Lung (tissue), 12 donors: Measurements from ENCODE around the gene SMARCD1. TPM values are rescaled to one million over a fixed set of nuclear protein-coding genes. Genes with fewer than 3 reads are reported as not detected.

Experiments used
- ATAC-seq: fragments of 200-7000 bp; cut with Tn5 transposase; one replicate; pipeline ENCODE4 v1.9.1; 2020; ENCODE audit warnings: moderate number of reproducible peaks; ENCODE audit not compliant: insufficient read depth, low FRiP score
- DNase-seq, 3 donors: peaks; one replicate each; pipeline ENCODE4 v3.0.0-alpha.2; 2013 to 2017
- H3K27ac ChIP-seq, 2 donors: one replicate each; pipeline ENCODE4 v1.5.1; 2013; ENCODE audit warnings: mild to moderate bottlenecking in 2 of 2, moderate library complexity in 2 of 2, control low read depth in 1 of 2, inconsistent platforms in 1 of 2, low read depth in 1 of 2, low read length in 1 of 2
- H3K27me3 ChIP-seq, 3 donors: one replicate each; pipeline ENCODE4 v1.5.1; 2013; ENCODE audit warnings: low read length in 2 of 3; ENCODE audit not compliant: control insufficient read depth in 3 of 3, insufficient read depth in 3 of 3
- H3K36me3 ChIP-seq, 4 donors: one replicate each; pipeline ENCODE4 v1.5.1; 2013; ENCODE audit warnings: low read length in 4 of 4, mild to moderate bottlenecking in 1 of 4, moderate library complexity in 1 of 4; ENCODE audit not compliant: control insufficient read depth in 4 of 4, insufficient read depth in 4 of 4
- H3K4me1 ChIP-seq, 5 donors: one replicate each; pipeline ENCODE4 v1.5.1; 2013; ENCODE audit warnings: low read length in 5 of 5, mild to moderate bottlenecking in 2 of 5, moderate library complexity in 1 of 5; ENCODE audit not compliant: control insufficient read depth in 5 of 5, insufficient read depth in 5 of 5
- H3K4me3 ChIP-seq: one replicate; pipeline ENCODE4 v1.5.1; 2013; ENCODE audit warnings: mild to moderate bottlenecking, control low read depth, moderate library complexity
- H3K9ac ChIP-seq, 2 donors: one replicate each; pipeline ENCODE4 v1.5.1; 2013; ENCODE audit warnings: low read length in 2 of 2, control low read depth in 1 of 2; ENCODE audit not compliant: insufficient read depth in 1 of 2
- H3K9me3 ChIP-seq, 4 donors: one replicate each; pipeline ENCODE4 v1.5.1; 2013; ENCODE audit warnings: low read length in 3 of 4, mild to moderate bottlenecking in 1 of 4, moderate library complexity in 1 of 4; ENCODE audit not compliant: control insufficient read depth in 4 of 4, insufficient read depth in 3 of 4
- CTCF ChIP-seq: IDR thresholded peaks from 2 replicates; pipeline ENCODE4 v1.5.1; 2012; ENCODE audit warnings: mild to moderate bottlenecking; ENCODE audit errors: control extremely low read depth, extremely low read depth
- WGBS, 2 donors: extraction: QIAGEN DNeasy Blood & Tissue Kit; methylation state at CpG; one replicate each; pipeline ENCODE4 v1.1.7; 2013; 5-methylcytosine and 5-hydroxymethylcytosine counted together
- polyA plus RNA-seq, 2 donors: library from polyadenylated mRNA; stranded (reverse); fragments of 200-250 nt; gene quantifications; one replicate each; pipeline ENCODE4 v1.2.1, GENCODE V29; 2013
- total RNA-seq, 2 donors: library from RNA; depleted of rRNA in 1 of 2; stranded (reverse); fragments of >200 nt in 1 of 2; gene quantifications; one replicate each; pipeline ENCODE4 v1.2.1, GENCODE V29; 2014 to 2021
- donor health status: control.
- donor health status: control.
- donor health status: Bipolar disorder and iron deficiency.
- donor health status: healthy.
- donor health status: DM: yes; HTN: yes; CAD: no.

SMARCD1 gene
- total and polyA plus RNA-seq, 4 donors: 11.9 to 58.8 (median 41.6) TPM

DNA sequence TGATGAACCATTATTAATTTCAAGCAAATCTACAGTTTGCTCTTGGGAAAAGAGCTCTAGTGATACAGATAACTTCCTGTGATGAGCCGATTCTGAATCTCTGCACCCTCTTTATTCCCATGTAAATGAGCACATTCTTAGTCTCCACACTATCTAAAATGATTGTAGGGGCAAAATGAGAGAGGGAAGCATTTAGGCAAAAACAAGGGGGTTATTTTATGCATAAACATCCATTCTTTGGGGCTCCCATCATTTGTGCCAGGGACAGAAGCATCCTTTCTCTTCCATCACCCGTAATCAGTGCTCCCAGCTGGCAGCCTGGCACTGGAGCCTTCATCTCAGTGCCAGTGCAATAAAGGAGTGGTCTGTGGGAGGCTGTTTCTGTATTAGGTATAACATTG, 17.0 kb downstream of the SMARCD1 start:
- ATAC-seq: no peak
- H3K9ac ChIP-seq: no peak overlapping the region
- 90 to 93% methylated on average over 2 of the region's 2 CpGs for WGBS, 2 donors

DNA sequence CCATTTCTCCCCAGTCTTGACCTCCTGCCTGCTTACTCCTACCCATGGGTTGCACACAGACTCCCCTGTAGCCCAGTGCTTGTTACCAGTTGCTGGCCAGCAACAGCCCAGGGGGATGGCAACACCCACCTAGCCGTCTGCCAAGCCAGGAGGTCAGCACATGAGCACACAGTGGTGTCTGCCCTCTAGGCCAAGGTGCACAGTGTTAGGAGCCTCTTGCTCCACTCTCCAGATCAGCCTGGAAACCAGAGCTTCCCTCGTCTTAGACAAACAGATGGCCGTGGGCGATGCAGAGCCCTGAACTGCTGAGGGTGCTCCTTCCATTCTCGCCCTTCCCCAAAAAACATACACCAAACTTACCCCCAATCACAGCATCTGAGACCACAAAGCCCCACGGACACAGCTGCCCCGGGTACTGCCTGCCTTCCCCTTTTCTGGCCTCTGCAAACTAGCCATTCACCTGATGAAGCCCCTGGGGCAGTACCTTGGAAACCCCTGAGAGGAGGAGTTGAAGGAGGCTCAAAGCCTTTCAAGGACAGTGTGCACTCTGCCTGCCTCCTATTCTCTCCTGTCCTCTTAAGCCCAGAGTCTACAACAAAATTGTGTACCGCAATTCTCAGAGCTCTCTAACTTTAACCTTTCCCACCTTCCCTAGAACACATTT, 17.6 kb downstream of the SMARCD1 start:
- H3K9me3 ChIP-seq: no peaks in the 10 kb centered on the region
- no peak for TF ChIP-seq CTCF
- H3K27ac ChIP-seq: no peak overlapping the region
- H3K27me3 ChIP-seq: no peaks in the 10 kb centered on the region
- H3K9ac ChIP-seq: no peak overlapping the region
- peaks cover 18 to 26% (median 22%) of the 10 kb centered on the region in 4 donors for H3K36me3 ChIP-seq
- 81 to 82% methylated on average over 8 of the region's 8 CpGs for WGBS, 2 donors
- DNase-seq: no peak
- ATAC-seq: no peak
- H3K4me1 ChIP-seq: peaks cover 0 to 9% (median 0%) of the 10 kb centered on the region in 5 donors
- no peak overlapping the region for H3K4me3 ChIP-seq

More for the DNA sequence above, 17.0 kb downstream of the SMARCD1 start:
- Histone ChIP-seq H3K36me3 (peaks cover 18 to 30% (median 24%) of the 10 kb centered on the region in 4 donors), H3K27me3 (no peaks in the 10 kb centered on the region), H3K4me3 (no peak overlapping the region), H3K4me1 (peaks cover 0 to 9% (median 0%) of the 10 kb centered on the region in 5 donors), H3K27ac (no peak overlapping the region), H3K9me3 (no peaks in the 10 kb centered on the region)
- no peak for TF ChIP-seq CTCF
- DNase-seq: no peak

DNA sequence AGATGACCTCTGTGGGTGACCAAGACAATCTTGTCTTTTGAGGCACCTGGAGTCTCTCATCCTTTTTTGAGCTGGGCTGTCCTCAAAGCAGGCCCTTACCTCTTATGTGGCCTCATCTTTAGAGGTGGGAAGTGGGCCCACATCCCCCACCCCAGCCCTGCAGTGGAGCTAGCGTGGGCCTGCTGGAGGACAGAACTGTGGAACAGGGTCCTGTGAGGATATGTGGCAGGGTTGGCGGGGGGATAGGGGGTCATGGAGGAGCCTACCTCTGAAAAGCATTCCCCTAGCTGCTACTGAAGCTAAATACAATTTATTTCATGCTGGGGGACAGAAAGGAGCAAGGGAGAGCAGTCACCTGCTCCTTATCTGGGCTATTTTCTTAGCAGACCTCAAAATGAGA, 18.2 kb downstream of the SMARCD1 start:
- H3K27ac ChIP-seq: no peak overlapping the region
- ATAC-seq (no peak), DNase-seq (no peak)
- WGBS, 2 donors: 83 to 95% methylated on average over 2 of the region's 2 CpGs
- no peak overlapping the region for H3K4me3 ChIP-seq
- peaks cover 12 to 22% (median 18%) of the 10 kb centered on the region in 4 donors for H3K36me3 ChIP-seq
- H3K27me3 ChIP-seq: no peaks in the 10 kb centered on the region
- H3K4me1 ChIP-seq: peaks cover 0 to 9% (median 0%) of the 10 kb centered on the region in 5 donors
- no peak overlapping the region for H3K9ac ChIP-seq
- no peaks in the 10 kb centered on the region for H3K9me3 ChIP-seq
- no peak for TF ChIP-seq CTCF
